Adrenal gland (tissue), 5 donors: Measurements from ENCODE around the gene TEDC1.

Experiments used
- CTCF ChIP-seq, 6 experiments: fragments of 450-650 bp in 4 of 6; fragments of 200-600 bp in 2 of 6; sonication (generic) in 1 of 6; IDR thresholded peaks; 1 replicate in 5 of 6; 2 replicates in 1 of 6; pipeline versions ENCODE4 v1.5.1 to v1.8.0; 2016 to 2021; ENCODE audit warnings: antibody characterized with exemption in 6 of 6, mild to moderate bottlenecking in 2 of 6, moderate library complexity in 1 of 6
- POLR2A ChIP-seq, 2 donors: fragments of 450-650 bp; IDR thresholded peaks; one replicate each; pipeline ENCODE4 v1.6.1; 2017; ENCODE audit warnings: antibody characterized with exemption in 2 of 2, mild to moderate bottlenecking in 2 of 2, moderate library complexity in 1 of 2
- donor health status: DM: no; HTN: no; CAD: no.

DNA sequence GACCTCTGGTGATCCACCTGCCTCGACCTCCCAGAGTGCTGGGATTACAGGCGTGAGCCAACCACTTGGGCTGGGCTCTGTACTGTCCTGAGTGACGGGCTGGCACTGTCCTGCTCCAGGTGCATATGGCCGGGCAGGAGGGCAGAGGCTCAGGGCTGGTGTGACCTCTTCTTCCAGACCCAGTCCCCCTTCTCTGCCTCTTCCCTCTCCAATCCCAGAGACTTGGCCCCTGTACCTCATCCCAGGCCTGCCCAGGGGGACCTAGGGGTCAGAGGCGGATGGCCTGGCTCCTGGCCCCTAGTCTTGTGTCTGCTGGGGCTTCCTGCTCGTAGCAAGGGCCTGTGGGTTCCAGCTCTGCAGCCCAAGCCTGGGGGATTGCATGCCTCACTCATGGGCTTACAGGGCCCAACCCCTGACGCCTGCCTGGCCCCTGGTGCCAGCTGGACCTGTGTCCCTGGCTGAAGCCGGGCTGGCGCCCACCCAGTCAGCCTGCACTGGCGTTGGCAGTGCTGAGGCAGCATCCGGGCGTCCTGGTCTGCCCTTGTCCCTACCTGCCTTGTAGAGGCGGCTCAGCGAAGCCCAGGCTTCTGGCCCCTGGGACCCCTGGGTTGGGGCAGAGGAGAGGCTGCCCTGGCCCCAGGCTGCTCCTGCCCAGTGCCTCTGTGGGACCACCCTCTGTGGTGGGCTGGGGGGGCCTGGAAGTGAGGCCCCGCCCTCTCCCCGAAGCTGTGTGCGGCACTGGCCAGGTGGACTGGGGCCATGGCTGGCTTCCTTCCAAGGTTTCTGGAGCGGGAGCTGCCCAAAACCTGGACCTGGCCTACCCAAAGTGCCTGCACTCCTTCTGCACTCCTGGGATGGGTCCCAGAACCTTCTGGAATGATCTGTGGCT, 4.3 kb downstream of the TEDC1 start:
- TF ChIP-seq CTCF (IDR thresholded peaks at IDR 0.05) (no peak), POLR2A (IDR thresholded peaks at IDR 0.05) (no peak)
